Caco-2 (cell line): Measurements from ENCODE around the gene CORO7. TPM values are rescaled to one million over a fixed set of nuclear protein-coding genes. Genes with fewer than 3 reads are reported as not detected.

Experiments used
- BruUV-seq: library from RNA; stranded (reverse); fragments of 400-500 nt; replicated peaks from 2 replicates; lab custom pipeline; 2021; lab: Mats Ljungman, UMichigan
- CTCF ChIA-PET: fragments of 300-600 bp; sonication (Branson Sonifier 250); formaldehyde crosslinking; loops from one replicate; lab custom pipeline; 2022; ENCODE audit warnings: antibody characterized with exemption; lab: Charles Lee
- POLR2A ChIA-PET: fragments of 300-600 bp; sonication (Branson Sonifier 250); formaldehyde crosslinking; loops from one replicate; lab custom pipeline; 2022; ENCODE audit warnings: antibody characterized with exemption; lab: Charles Lee
- DNase-seq, 2 experiments: peaks; one replicate each; pipeline versions ENCODE4 v3.0.0 to v3.0.0-alpha.2; 2020 to 2022
- H3K27me3 ChIP-seq: replicated peaks from 2 replicates; pipeline ENCODE4 v1.6.0; 2011; ENCODE audit warnings: low read length; ENCODE audit not compliant: control insufficient read depth, insufficient read depth
- H3K36me3 ChIP-seq: 2 replicates; pipeline ENCODE4 v1.5.1; 2011; ENCODE audit warnings: low read length; ENCODE audit not compliant: control insufficient read depth, insufficient read depth
- H3K4me1 ChIP-seq: fragments of 250-450 bp; sonication (Bioruptor Pico); 2 replicates; pipeline ENCODE4 v1.5.1; 2020; ENCODE audit warnings: mild to moderate bottlenecking
- H3K4me3 ChIP-seq: 2 replicates; pipeline ENCODE4 v1.5.1; 2011; ENCODE audit warnings: low read depth, mild to moderate bottlenecking, control low read depth, low read length
- H3K9me3 ChIP-seq: fragments of 250-450 bp; sonication (Bioruptor Pico); 2 replicates; pipeline ENCODE4 v1.5.1; 2020; ENCODE audit warnings: mild to moderate bottlenecking, moderate library complexity
- H3K27ac Mint-ChIP-seq: one replicate; pipeline ENCODE4 v1.8.0; 2022; ENCODE audit warnings: mixed read lengths; ENCODE audit not compliant: unreplicated experiment
- H3K27me3 Mint-ChIP-seq: one replicate; pipeline ENCODE4 v1.8.0; 2022; ENCODE audit warnings: mixed read lengths; ENCODE audit not compliant: insufficient read depth, unreplicated experiment
- H3K36me3 Mint-ChIP-seq: one replicate; pipeline ENCODE4 v1.8.0; 2022; ENCODE audit warnings: mild to moderate bottlenecking, mixed read lengths; ENCODE audit not compliant: insufficient read depth, unreplicated experiment
- H3K4me1 Mint-ChIP-seq: one replicate; pipeline ENCODE4 v1.8.0; 2022; ENCODE audit warnings: low read depth, mixed read lengths; ENCODE audit not compliant: unreplicated experiment
- H3K4me3 Mint-ChIP-seq: one replicate; pipeline ENCODE4 v1.8.0; 2022; ENCODE audit warnings: mild to moderate bottlenecking, moderate library complexity, mixed read lengths; ENCODE audit not compliant: unreplicated experiment
- H3K9me3 Mint-ChIP-seq: one replicate; pipeline ENCODE4 v1.8.0; 2022; ENCODE audit warnings: mixed read lengths; ENCODE audit not compliant: unreplicated experiment
- CTCF ChIP-seq, 2 experiments: fragments of 200-600 bp in 1 of 2; IDR thresholded peaks; 1 replicate in 1 of 2; 2 replicates in 1 of 2; pipeline versions ENCODE4 v1.5.1 to v1.8.0; 2011 to 2022; ENCODE audit warnings: antibody characterized with exemption in 1 of 2, control low read depth in 1 of 2, inconsistent platforms in 1 of 2, low read depth in 1 of 2, low read length in 1 of 2, mild to moderate bottlenecking in 1 of 2, moderate library complexity in 1 of 2; ENCODE audit not compliant: insufficient read depth in 1 of 2, severe bottlenecking in 1 of 2, unreplicated experiment in 1 of 2
- intact Hi-C: fragments of 100-400 bp; cut with micrococcal nuclease; formaldehyde crosslinking; loops from one replicate; pipeline ENCODE4 v1.10.0; 2022; ENCODE audit not compliant: unreplicated experiment
- total RNA-seq: library from RNA; stranded (reverse); gene quantifications from 2 replicates; pipeline ENCODE4 v1.2.3, GENCODE V29; 2022

CORO7 gene
- total RNA-seq, 1 experiment from 2014 or later: 23.1 TPM

- H3K27ac Mint-ChIP-seq: no peak overlapping the region
- TF ChIP-seq CTCF (IDR thresholded peaks at IDR 0.05; ENCODE audit: insufficient read depth in 1 of 2, low read depth in 1 of 2, low read length in 1 of 2, severe bottlenecking in 1 of 2, unreplicated experiment in 1 of 2): no peak
- Histone ChIP-seq H3K4me1 (no peaks in the 10 kb centered on the region), H3K27me3 (no peaks in the 10 kb centered on the region), H3K4me3 (no peak overlapping the region), H3K36me3 (no peaks in the 10 kb centered on the region), H3K9me3 (no peaks in the 10 kb centered on the region)
- intact Hi-C loops: no loop called here
- POLR2A ChIA-PET: no interaction called here
- BruUV-seq: no TSS peak
- no peaks in the 10 kb centered on the region for H3K9me3 Mint-ChIP-seq
- H3K4me1 Mint-ChIP-seq: no peaks in the 10 kb centered on the region
- no peak for DNase-seq
- CTCF ChIA-PET: no interaction called here
- no peak overlapping the region for H3K4me3 Mint-ChIP-seq
- H3K27me3 Mint-ChIP-seq: no peaks in the 10 kb centered on the region
- no peaks in the 10 kb centered on the region for H3K36me3 Mint-ChIP-seq
These were observed 51.4 kb downstream of the CORO7 start for GRCh38 chr16:4365014-4365406.

GRCh38 chr16:4364196-4365013 is 52.0 kb downstream of the CORO7 start:
- Mint-ChIP-seq H3K36me3 (no peaks in the 10 kb centered on the region), H3K27me3 (no peaks in the 10 kb centered on the region), H3K4me1 (no peaks in the 10 kb centered on the region), H3K9me3 (no peaks in the 10 kb centered on the region), H3K27ac (no peak overlapping the region), H3K4me3 (no peak overlapping the region)
- BruUV-seq: no TSS peak
- no peaks in the 10 kb centered on the region for H3K4me1 ChIP-seq
- DNase-seq: no peak
- H3K4me3 ChIP-seq: no peak overlapping the region
- H3K36me3 ChIP-seq: no peaks in the 10 kb centered on the region
- intact Hi-C loops: no loop called here
- H3K27me3 ChIP-seq: no peaks in the 10 kb centered on the region
- POLR2A ChIA-PET: no interaction called here
- H3K9me3 ChIP-seq: no peaks in the 10 kb centered on the region
- CTCF ChIA-PET: interaction anchor here (1.1 kb wide), 1 partner anchor 47 kb away, joined by 3 read pairs; no protein-coding TSS in a partner anchor
- TF ChIP-seq CTCF (IDR thresholded peaks at IDR 0.05; ENCODE audit: insufficient read depth in 1 of 2, low read depth in 1 of 2, low read length in 1 of 2, severe bottlenecking in 1 of 2, unreplicated experiment in 1 of 2): no peak

- Mint-ChIP-seq H3K27ac (no peak overlapping the region), H3K4me3 (no peak overlapping the region), H3K27me3 (no peaks in the 10 kb centered on the region), H3K4me1 (no peaks in the 10 kb centered on the region), H3K9me3 (no peaks in the 10 kb centered on the region), H3K36me3 (no peaks in the 10 kb centered on the region)
- Histone ChIP-seq H3K4me1 (no peaks in the 10 kb centered on the region), H3K27me3 (no peaks in the 10 kb centered on the region), H3K9me3 (no peaks in the 10 kb centered on the region), H3K4me3 (no peak overlapping the region), H3K36me3 (no peaks in the 10 kb centered on the region)
- POLR2A ChIA-PET: no interaction called here
- CTCF ChIA-PET: no interaction called here
- no peak for TF ChIP-seq CTCF (IDR thresholded peaks at IDR 0.05; ENCODE audit: insufficient read depth in 1 of 2, low read depth in 1 of 2, low read length in 1 of 2, severe bottlenecking in 1 of 2, unreplicated experiment in 1 of 2)
- intact Hi-C loops: no loop called here
- BruUV-seq: no TSS peak
- no peak for DNase-seq
These were observed 53.8 kb downstream of the CORO7 start for GRCh38 chr16:4362476-4363135.
